LoVo (cell line): ENCODE results near the gene CD2AP.
"Not testable (repeated sequence)": the region's sequence is repeated elsewhere in the genome, so short reads cannot be mapped to it uniquely, and the experiment has no call there.

Experiments used
- DNase-seq: peaks from one replicate; pipeline ENCODE4 v3.0.0-alpha.2; 2016; ENCODE audit warnings: low spot score

The CD2AP gene

DNA sequence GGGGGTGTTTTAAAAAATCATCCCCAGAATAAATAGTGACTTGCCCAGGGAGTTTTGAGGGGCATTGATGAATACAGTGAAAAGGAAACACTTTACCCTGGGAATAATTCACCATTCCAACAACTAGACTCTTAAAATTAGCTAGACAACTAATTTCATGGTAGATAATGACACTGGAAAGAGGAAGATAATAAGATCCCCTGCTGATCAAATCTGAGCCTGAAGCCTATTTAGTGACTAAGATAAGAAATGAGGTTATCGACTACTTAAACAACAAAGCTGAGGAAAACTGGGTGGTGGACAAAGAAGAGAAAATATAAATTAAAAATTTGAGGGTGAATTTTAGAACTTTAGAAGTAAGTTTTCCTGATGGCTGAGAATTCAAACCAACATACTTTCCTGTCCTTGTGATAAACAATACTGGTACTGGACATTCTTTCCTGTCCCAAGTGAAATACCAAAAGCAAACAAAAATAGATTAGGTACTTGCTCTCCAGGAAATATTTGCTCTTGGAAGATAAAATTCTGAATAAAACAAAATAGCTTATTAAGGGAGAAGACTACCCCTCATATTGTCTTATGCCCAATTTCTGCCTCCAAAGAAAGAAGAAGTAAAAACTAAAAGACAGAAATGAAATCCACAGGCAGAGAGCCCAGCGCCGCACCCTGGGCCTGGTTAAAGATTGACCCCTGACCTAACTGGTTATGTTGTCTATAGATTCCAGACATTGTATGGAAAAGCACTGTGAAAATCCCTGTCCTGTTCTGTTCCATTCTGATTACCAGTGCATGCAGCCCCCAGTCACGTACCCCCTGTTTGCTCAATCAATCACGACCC lies 156.8 kb downstream of the CD2AP start:
- no peak for DNase-seq

DNA sequence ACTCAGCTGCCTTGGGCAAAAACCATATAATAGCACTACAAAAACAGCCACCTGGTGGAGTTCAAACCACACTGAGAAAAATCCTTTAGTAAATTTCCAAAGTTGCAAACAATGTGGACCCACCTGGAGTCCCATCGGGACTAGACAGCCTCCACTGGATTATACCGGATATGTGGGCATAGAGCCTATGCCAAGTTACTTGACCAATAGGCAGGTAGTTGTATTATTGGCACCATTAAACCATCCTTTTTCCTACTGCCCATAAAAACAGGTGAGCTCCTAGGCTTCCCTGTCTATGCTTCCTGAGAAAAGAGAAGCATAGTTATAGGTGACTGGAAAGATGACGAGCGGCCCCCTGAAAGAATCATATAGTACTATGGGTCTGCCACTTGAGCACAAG lies 169.1 kb downstream of the CD2AP start:
- DNase-seq, result no peak

DNA sequence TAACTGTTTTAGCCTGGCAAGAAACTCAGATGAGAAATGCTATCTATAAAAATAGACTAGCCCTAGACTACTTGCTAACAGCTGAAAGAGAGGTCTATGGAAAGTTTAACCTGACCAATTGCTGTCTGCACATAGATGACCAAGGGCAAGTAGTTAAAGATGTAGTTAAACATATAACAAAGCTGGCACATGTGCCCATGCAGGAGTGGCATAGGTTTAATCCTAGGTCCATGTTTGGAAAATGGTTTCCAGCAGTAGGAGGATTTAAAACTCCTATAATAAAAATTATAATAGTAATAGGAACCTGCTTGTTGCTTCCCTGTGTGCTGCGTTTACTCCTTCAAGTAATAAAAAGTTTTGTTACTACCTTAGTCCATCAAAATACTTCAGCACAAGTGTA lies 169.6 kb downstream of the CD2AP start:
- DNase-seq, result no peak

DNA sequence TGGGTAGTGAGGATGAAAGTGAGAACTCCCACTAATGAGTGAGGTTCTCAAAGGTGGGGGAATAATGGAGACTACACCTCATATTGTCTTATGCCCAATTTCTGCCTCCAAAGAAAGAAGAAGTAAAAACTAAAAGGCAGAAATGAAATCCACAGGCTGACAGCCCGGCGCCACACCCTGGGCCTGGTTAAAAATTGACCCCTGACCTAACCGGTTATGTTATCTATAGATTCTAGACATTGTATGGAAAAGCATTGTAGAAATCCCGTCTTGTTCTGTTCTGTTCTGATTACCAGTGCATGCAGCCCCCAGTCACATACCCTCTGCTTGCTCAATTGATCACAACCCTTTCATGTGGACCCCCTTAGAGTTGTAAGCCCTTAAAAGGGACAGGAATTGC lies 170.0 kb downstream of the CD2AP start:
- not testable (repeated sequence) for DNase-seq

DNA sequence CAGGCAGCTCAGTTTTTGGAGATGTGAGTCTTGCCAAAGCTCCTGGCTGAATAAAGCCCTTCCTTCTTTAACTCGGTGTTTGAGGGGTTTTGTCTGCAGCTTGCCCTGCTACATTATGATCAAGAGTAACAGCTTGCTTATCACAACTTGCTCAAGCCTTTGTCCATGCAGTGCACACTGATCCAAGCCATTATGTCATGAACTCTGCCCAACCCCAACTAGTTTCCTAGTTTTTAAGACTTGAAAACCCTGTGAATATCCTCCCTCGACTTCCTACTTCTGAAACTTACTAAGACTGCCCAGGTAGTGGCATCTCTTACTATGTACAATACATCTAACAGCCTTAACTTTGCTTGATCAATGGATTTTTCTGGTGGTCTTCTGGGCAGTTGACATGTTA lies 170.4 kb downstream of the CD2AP start:
- DNase-seq, result no peak

DNA sequence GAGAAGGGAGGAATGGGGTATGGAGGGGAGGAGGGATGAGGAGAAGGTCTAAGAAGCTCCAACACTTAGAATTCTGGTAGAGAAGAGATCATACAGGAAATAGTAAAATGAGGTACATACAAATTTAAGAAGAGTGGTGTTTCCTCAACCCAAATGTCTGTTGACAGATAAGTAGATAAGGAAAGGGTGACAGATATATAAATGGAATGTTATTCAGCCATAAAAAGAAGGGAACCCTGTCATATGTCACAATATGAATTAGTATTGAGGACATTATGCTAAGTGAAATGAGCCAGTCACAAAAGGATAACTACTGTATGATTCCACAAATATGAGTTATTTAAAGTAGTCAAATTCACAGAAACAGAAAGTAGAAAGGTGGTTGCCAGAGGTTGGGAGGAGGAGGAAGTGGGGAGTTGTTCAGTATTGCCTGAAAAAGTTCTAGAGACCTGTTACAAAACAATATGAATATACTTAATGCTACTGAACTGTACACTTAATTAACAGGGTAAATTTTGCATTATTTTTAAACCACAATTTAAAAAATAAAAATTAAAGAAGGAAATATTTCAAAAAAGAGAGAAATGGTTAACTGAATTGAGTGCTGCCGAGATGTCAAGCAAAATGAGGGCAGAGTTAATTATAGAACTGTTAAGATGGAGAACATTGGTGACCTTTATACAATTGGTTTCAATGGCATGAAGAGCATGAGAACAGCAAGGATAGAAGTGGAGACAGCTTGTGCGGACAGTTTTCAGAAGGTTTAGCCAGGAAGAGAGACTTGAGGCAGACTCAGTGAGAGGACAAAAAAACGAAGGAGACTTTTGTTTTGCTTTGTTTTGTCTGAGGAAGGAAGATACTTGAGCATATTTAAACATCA lies 173.2 kb downstream of the CD2AP start:
- no peak for DNase-seq

DNA sequence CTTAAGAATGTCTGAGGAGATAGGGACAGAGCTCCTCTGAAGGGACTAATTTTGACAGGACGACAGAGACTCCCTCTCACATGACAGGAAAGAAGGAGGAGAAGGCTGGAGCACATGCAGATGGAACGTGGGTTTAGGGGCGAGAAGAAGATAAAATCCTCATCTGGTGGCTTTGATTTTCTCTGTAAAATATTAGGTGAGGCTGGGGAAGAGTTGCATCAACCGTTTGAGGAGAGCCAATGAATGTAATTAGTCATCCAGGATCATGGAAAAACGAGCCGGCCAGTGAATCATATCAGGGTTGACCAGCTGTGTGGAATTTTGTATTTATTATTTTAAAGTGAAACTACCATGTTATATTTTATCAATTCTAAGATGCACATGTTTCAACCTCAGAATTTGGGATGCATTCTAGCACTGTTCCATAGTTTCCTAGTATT lies 173.9 kb downstream of the CD2AP start:
- no peak for DNase-seq

DNA sequence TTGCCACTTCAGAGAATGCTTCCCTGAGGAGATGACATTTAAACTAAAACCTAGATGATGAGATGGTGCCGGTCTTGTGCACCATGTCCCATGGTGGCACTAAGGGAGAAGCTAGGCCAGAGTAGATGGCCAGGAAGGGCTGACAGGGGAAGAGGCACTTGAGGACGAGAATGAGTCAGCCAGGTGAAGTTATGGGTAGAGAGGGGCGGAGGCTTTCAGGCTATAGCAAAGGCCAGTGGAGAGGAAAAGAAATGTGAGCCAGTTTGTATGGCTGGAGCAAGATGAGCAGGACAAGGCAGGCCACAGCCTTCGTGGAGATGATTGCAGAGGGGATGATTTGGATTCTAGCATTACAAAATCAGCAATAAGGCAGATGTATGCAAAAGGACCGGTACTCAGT lies 176.1 kb downstream of the CD2AP start:
- DNase-seq, result no peak

DNA sequence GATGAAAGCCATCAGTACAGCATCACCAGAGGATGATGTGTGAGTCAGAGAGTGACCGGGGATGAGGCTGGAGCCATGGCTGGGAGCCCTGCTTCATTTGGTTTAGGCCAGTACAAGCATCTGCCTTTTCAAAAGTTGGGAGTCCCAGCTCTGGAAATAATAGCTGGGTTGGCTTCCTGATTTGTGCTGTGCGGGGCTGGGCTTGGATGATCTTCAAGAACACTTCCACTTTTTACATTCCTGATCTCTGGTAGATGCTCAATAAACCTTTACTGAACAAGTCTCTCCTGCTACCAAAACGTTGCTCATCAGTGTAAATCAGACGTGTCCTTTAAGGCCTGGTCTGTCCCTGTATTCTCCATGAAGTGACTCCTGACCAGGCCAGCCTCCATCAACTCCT lies 176.7 kb downstream of the CD2AP start:
- DNase-seq, result no peak

DNA sequence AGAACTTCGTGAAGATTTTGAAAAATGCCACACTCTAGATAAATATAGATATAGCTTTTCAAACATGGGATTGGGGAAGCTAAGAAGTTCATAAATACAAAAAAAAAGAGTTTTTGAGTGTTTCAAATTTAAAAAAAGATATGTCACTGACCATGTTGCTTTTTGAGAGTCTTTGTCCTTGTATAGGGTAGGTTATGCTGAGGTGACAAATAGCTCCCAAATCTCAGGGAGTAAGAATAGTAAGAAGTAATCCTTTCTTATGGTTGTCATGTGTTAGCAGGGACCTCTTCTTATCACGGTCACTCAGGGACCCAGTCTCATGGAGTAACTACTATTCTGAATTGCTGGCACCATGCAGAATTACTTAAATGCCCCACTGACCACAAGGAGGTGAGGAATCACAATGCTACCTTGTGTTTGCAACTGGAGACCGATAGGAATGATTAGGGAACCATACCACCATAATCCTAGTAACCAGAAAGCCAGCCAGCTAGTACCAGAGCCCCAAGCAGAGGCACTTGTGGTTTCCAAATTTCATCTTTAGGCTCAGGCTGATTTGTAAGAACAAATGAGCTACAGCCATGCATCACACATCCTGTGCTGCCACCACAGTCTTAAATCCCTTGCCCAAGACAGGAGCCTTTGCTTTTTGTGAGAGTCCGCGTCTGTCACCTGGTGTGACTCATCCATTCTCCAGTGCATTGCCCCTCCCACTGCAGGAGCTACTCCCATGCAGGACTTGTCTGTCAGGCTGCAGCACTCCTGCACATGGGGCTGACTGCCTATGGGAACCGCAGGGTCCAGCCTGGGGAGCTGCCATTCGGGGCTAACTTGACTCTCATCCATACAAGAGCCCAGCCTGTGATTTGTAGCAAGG lies 178.4 kb downstream of the CD2AP start:
- DNase-seq, result peak; percentile 61

DNA sequence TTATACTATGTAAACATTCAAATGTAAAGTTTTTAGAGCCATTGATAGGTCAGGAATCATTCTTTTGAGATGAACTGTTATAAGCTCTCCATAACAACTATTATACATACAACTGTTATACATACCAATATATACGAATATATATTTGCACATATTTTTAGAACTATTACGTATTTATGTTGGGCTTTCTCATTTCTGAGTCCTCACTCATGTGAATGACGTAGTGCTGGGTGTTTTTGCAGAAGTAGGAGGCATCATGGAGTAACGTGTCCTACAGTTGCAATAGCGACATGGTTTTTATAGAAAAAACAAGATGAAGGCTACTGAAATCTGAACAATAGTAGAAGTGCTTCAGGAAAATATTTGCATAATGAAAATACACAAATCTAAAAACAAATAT lies 184.4 kb downstream of the CD2AP start:
- DNase-seq, result no peak

DNA sequence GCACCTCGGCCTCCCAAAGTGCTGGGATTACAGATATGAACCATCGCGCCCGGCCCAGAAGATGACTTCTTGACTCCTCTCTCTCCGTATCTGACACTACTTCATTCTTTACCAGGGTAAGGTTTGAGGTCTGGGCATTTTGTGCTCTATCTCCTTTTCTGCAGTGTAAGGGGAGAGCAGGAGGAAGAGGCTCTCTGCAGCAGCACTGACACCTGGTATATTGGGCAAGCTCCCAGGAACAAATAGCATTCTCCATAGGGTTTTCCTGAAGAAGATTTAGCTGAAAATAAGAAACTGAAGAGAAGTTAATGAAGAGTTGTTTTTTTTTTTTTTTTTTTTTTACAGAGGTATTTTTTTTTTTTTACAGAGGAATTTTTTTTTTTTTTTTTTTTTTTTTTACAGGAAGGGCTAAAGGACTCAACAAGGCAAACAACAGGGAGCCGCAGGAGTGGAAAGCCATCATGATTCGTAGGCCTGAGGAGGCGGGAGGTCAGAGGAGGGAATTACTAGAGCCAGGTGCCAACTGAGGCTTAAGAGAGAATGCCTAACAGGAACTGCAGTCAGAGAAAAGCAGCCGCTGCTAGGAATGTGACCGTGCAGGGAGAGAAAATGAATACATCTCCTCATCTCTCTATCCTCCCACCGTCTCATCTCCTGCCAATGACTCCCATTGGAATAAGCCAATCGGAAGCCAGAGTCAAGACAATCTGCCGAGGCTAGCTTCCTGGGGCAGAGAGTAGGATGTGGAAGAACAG lies 186.1 kb downstream of the CD2AP start:
- DNase-seq, result no peak

DNA sequence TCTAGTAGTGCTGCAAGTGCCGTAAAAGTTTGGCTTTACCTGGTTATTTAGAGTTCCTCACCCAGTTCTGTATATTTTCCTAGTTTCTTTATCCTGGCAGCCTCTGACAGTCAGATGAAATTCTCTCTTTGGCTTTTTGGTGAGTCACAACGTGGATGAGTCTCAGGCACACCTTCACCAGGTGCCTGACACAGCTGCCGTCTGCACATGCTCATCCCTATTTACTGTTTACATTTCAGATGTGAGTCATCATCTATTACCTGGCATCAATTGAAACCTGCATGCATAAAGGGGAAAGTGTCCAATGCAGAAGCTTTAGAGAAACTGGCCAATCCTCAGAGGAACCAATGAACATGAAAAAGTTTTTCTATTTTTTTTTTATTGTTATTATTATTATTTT lies 187.5 kb downstream of the CD2AP start:
- peak; percentile 76 for DNase-seq

DNA sequence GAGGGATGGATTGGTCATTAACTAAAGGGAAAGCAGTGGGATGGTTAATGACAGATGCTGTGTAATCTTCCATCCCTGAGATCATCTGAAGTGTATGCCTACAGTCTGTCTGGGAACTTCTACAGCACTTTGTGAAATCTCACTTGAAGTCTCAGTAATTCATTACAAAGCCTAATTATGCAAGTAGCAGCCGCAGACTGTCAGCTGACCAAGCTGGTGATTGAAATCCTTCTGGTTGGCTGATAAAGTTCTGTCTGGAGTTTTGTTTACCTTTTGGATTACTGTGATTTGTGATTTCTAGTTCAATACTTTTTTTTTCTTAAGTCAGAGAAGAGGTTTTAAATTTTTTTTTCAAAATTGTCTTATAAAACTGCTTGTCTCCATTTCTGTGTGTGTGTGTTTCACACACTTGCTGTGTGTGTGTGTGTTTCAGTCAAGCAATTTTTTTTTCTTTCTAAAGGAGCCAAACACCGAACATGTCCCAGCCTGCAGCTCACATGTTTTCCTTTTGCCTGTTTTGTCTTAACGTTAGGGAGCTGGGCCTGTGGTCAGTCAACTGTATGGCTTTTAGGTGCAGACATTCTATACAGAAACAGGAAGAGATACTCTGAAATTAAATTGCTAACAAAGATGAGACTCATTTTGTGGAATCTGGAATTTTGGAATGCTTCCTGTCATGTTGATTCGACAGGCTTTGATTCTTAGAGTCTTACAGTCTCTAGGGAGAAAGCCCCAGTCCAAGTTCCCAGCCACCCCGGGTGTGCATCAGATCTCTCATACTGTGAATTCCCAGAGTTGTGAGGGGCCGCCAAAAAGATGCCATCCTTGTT lies 192.3 kb downstream of the CD2AP start:
- no peak for DNase-seq

DNA sequence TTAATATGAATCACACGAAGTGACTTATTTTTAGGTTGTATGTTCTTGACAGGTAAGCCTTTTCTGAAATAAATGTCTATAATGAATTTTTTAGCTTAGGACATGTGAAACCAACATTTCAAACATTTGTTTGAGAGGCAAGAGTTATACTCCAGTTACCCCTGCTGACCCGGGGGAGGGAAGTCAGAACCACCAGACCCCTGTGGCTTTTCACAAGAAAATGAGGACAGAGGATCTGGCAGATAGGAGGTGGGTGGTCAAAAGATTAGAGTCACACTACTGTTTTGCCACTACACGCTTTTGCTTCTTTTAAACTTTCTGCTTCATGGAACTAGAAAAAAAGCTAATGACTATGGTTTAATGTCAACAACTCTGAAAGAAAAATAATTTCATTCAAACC lies 193.3 kb downstream of the CD2AP start:
- DNase-seq, result no peak

DNA sequence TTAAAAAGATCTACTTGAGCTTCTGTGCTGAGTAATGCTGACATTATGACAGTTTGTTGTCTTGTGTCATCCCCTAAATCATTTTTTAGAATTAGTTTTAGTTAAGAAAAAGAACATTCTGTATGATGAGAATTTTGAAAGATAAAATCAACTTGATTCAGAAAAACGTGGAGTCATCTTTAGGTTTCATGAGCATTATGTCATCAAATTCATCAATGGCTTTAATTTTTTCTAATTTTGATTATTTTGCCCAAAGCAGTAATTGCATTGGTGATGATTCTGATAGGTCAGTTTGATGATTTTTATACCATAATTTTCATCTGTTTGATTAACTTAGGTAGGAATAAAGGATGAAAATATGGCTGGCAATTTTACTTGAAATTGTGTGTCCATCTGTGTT lies 194.2 kb downstream of the CD2AP start:
- no peak for DNase-seq

DNA sequence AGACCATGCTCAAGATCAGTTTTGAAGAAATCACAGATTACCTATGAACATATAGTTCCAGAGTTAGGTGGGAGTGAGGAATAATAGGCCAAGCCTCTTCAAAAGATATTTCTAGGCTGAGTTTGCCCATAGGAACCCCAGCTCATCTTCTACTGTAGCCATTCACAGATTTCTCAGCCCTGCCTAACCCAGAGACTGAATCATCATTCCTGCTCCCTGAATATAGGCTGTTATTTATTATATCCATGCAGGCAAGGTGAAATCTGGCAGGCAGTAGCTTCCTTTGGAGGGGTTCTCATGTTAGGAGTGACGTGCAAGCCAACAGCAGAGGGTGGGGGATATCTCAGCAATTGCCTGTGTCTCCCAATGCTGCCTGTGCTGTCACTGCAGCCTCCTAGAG lies 195.2 kb downstream of the CD2AP start:
- no peak for DNase-seq

DNA sequence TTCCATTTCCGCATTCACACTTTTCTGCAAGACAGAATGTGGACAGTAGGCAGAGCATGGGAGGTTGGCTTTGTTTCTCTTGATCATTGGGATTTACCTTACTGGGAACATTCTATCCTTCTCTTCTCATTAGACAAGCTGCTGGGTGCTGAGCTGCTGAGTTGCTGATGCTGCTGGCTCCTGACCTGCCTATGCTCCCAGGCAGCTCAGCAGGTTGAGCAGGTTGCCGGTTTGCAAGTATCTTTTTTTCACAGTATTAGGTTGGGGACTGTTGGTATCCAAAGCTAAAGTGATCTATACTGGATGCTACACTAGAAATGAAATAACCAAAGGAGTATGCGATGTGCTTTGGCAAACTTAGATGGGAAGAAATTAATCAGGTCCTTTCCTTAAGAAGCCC lies 197.1 kb downstream of the CD2AP start:
- DNase-seq, result no peak
